ENCODE data around the gene DAAM1. TPM values are rescaled to one million over a fixed set of nuclear protein-coding genes. Genes with fewer than 3 reads are reported as not detected.

DAAM1 gene
- 13.8 and 34.2 TPM in 2 replicates for total RNA-seq

- DNase-seq (ENCODE audit: extremely low read depth, low read depth, low spot score) = peak; percentile 82
Measured at GRCh38 chr14:59188461-59189090, at the start of gene DAAM1. Gene DAAM1 (plus strand): TSS chr14:59188667. CDS start chr14:59263478, 74,811 bp downstream.

- DNase-seq (ENCODE audit: extremely low read depth, low read depth, low spot score) = no peak
Measured at GRCh38 chr14:59139324-59139723, 49.1 kb upstream of the DAAM1 start.

- DNase-seq (ENCODE audit: extremely low read depth, low read depth, low spot score) = no peak
Measured at GRCh38 chr14:59140106-59140843, 48.2 kb upstream of the DAAM1 start.

GRCh38 chr14:59146484-59146883 is 42.0 kb upstream of the DAAM1 start:
- DNase-seq (ENCODE audit: extremely low read depth, low read depth, low spot score) = no peak

GRCh38 chr14:59147007-59147406 is 41.5 kb upstream of the DAAM1 start:
- DNase-seq (ENCODE audit: extremely low read depth, low read depth, low spot score) = no peak

GRCh38 chr14:59148334-59148900 is 40.0 kb upstream of the DAAM1 start:
- no peak for DNase-seq (ENCODE audit: extremely low read depth, low read depth, low spot score)

GRCh38 chr14:59150990-59151389 is 37.5 kb upstream of the DAAM1 start:
- DNase-seq (ENCODE audit: extremely low read depth, low read depth, low spot score) = no peak

- no peak for DNase-seq (ENCODE audit: extremely low read depth, low read depth, low spot score)
Measured at GRCh38 chr14:59154373-59154772, 34.1 kb upstream of the DAAM1 start.

GRCh38 chr14:59155886-59156285 is 32.6 kb upstream of the DAAM1 start:
- no peak for DNase-seq (ENCODE audit: extremely low read depth, low read depth, low spot score)

- DNase-seq (ENCODE audit: extremely low read depth, low read depth, low spot score) = no peak
Measured at GRCh38 chr14:59159169-59159568, 29.3 kb upstream of the DAAM1 start.

- DNase-seq (ENCODE audit: extremely low read depth, low read depth, low spot score) = no peak
Measured at GRCh38 chr14:59160506-59160905, 28.0 kb upstream of the DAAM1 start.

GRCh38 chr14:59161561-59162175 is 26.8 kb upstream of the DAAM1 start:
- no peak for DNase-seq (ENCODE audit: extremely low read depth, low read depth, low spot score)

GRCh38 chr14:59166258-59166657 is 22.2 kb upstream of the DAAM1 start:
- no peak for DNase-seq (ENCODE audit: extremely low read depth, low read depth, low spot score)

GRCh38 chr14:59175404-59175803 is 13.1 kb upstream of the DAAM1 start:
- DNase-seq (ENCODE audit: extremely low read depth, low read depth, low spot score) = no peak

GRCh38 chr14:59176765-59177164 is 11.7 kb upstream of the DAAM1 start:
- no peak for DNase-seq (ENCODE audit: extremely low read depth, low read depth, low spot score)

GRCh38 chr14:59177262-59177661 is 11.2 kb upstream of the DAAM1 start:
- no peak for DNase-seq (ENCODE audit: extremely low read depth, low read depth, low spot score)

GRCh38 chr14:59181791-59182190 is 6.7 kb upstream of the DAAM1 start:
- DNase-seq (ENCODE audit: extremely low read depth, low read depth, low spot score) = no peak

GRCh38 chr14:59182641-59183040 is 5.8 kb upstream of the DAAM1 start:
- DNase-seq (ENCODE audit: extremely low read depth, low read depth, low spot score) = no peak

- no peak for DNase-seq (ENCODE audit: extremely low read depth, low read depth, low spot score)
Measured at GRCh38 chr14:59183150-59183549, 5.3 kb upstream of the DAAM1 start.

- no peak for DNase-seq (ENCODE audit: extremely low read depth, low read depth, low spot score)
Measured at GRCh38 chr14:59184396-59184795, 4.1 kb upstream of the DAAM1 start.

GRCh38 chr14:59185676-59186075 is 2.8 kb upstream of the DAAM1 start:
- DNase-seq (ENCODE audit: extremely low read depth, low read depth, low spot score) = no peak

GRCh38 chr14:59186306-59186705 is 2.2 kb upstream of the DAAM1 start:
- DNase-seq (ENCODE audit: extremely low read depth, low read depth, low spot score) = no peak
